Measurements from ENCODE around the gene PCAT7. TPM values are rescaled to one million over a fixed set of nuclear protein-coding genes. Genes with fewer than 3 reads are reported as not detected.

Gene PCAT7
- total RNA-seq, 1 experiment from 2014 or later = 4.0 TPM

GRCh38 chr9:94525396-94526035 lies 29.4 kb upstream of the PCAT7 start:
- H3K4ac ChIP-seq (ENCODE audit: low read depth, low read length) = no peak overlapping the region
- no peak overlapping the region for H3K27ac ChIP-seq (ENCODE audit: insufficient read length, low read depth, low read length)
- H2AFZ ChIP-seq (ENCODE audit: low read length) = no peak overlapping the region
- Mint-ChIP-seq H3K27me3 (ENCODE audit: low read depth) (no peaks in the 10 kb centered on the region), H3K4me1 (no peaks in the 10 kb centered on the region), H3K27ac (no peak overlapping the region; a peak in 1 of 7 replicates), H3K4me3 (no peak overlapping the region), H3K36me3 (ENCODE audit: insufficient read depth in 1 of 3, low read depth in 3 of 3) (no peaks in the 10 kb centered on the region; a peak in 1 of 7 replicates), H3K9me3 (no peaks in the 10 kb centered on the region)
- no peak overlapping the region for H3K9ac ChIP-seq (ENCODE audit: extremely low read depth, insufficient read length, low read length)
- H2AK5ac ChIP-seq (ENCODE audit: insufficient read length, low read length) = no peak overlapping the region
- no peaks in the 10 kb centered on the region for H3K23me2 ChIP-seq (ENCODE audit: insufficient read length, low read depth, low read length, poor library complexity, severe bottlenecking)
- H3K23ac ChIP-seq (ENCODE audit: insufficient read length, low read depth, low read length) = no peak overlapping the region
- H3K4me1 ChIP-seq (ENCODE audit: insufficient read depth, low read length) = no peaks in the 10 kb centered on the region
- H3K9me3 ChIP-seq (ENCODE audit: control insufficient read depth, low read depth, low read length) = no peaks in the 10 kb centered on the region
- no peak overlapping the region for H3K14ac ChIP-seq (ENCODE audit: insufficient read depth, low read length)
- H3K79me2 ChIP-seq (ENCODE audit: insufficient read depth, low read length) = no peaks in the 10 kb centered on the region
- no peak overlapping the region for H3K18ac ChIP-seq (ENCODE audit: insufficient read length, low read depth, low read length)
- TF ChIP-seq CTCF (conservative IDR thresholded peaks at IDR 0.05) = no peak
- no peak overlapping the region for H4K8ac ChIP-seq (replicated peaks; ENCODE audit: insufficient read length, low read depth, low read length)
- no peak overlapping the region for H3T11ph ChIP-seq (ENCODE audit: low read length)
- no peak overlapping the region for H3K56ac ChIP-seq (ENCODE audit: insufficient read length, low read depth, low read length)
- no CpG with 5 or more reads among the region's 7 CpGs for WGBS (ENCODE audit: extremely low coverage, insufficient read length, low lambda C conversion rate)
- no peak overlapping the region for H2BK15ac ChIP-seq (ENCODE audit: low read depth, low read length)
- no peak overlapping the region for H4K91ac ChIP-seq (ENCODE audit: insufficient read length, low read depth, low read length)
- no peaks in the 10 kb centered on the region for H3K27me3 ChIP-seq (ENCODE audit: insufficient read depth, low read length)
- no peak overlapping the region for H2BK20ac ChIP-seq (ENCODE audit: low read depth, low read length, poor library complexity, severe bottlenecking)
- DNase-seq = no peak
- H3K4me2 ChIP-seq (ENCODE audit: insufficient read depth, insufficient read length, low read length) = no peak overlapping the region
- no peak overlapping the region for H2BK12ac ChIP-seq (ENCODE audit: insufficient read length, low read depth, low read length)
- no peak overlapping the region for H4K5ac ChIP-seq (ENCODE audit: insufficient read length, low read depth, low read length)
- H4K20me1 ChIP-seq (ENCODE audit: control insufficient read depth, insufficient read depth, insufficient read length) = no peaks in the 10 kb centered on the region
- H2BK120ac ChIP-seq (ENCODE audit: low read depth, low read length, poor library complexity, severe bottlenecking) = no peak overlapping the region
- H2BK5ac ChIP-seq (ENCODE audit: insufficient read length, low read length) = no peak overlapping the region
- H3K79me1 ChIP-seq (ENCODE audit: insufficient read depth, low read depth, low read length, poor library complexity, severe bottlenecking) = no peaks in the 10 kb centered on the region
